KMS-11 (cell line): ENCODE measurements around the gene SNW1.
A peak's percentile ranks its signal among the peaks of the same experiment; 100 is the strongest.

Experiments
- H2AFZ ChIP-seq: fragments of 200-600 bp; sonication (generic); 2 replicates; pipeline ENCODE4 v1.6.1; 2016; ENCODE audit warnings: antibody characterized with exemption, mixed run types, low read depth
- H3K27ac ChIP-seq: fragments of 200-600 bp; sonication (generic); 2 replicates; pipeline ENCODE4 v1.6.1; 2016; ENCODE audit warnings: mild to moderate bottlenecking, mixed run types
- H3K27me3 ChIP-seq: fragments of 200-600 bp; sonication (generic); 2 replicates; pipeline ENCODE4 v1.6.1; 2017; ENCODE audit warnings: mild to moderate bottlenecking, low read depth, mixed run types, moderate library complexity; ENCODE audit not compliant: insufficient read depth
- H3K36me3 ChIP-seq: fragments of 200-600 bp; sonication (generic); 2 replicates; pipeline ENCODE4 v1.6.1; 2017; ENCODE audit warnings: mild to moderate bottlenecking, mixed run types; ENCODE audit not compliant: insufficient read depth
- H3K4me1 ChIP-seq: fragments of 200-600 bp; sonication (generic); 2 replicates; pipeline ENCODE4 v1.6.1; 2016; ENCODE audit warnings: mild to moderate bottlenecking, low read depth, mixed run types; ENCODE audit not compliant: poor library complexity, severe bottlenecking
- H3K4me2 ChIP-seq: fragments of 200-600 bp; sonication (generic); 2 replicates; pipeline ENCODE4 v1.7.0; 2016; ENCODE audit warnings: mild to moderate bottlenecking, mixed run types
- H3K4me3 ChIP-seq: fragments of 200-600 bp; sonication (generic); IDR thresholded peaks from 2 replicates; pipeline ENCODE4 v1.6.1; 2017; ENCODE audit warnings: low read depth, low read length, mixed read lengths; ENCODE audit not compliant: insufficient read depth
- H3K79me2 ChIP-seq: fragments of 200-600 bp; sonication (generic); 2 replicates; pipeline ENCODE4 v1.6.1; 2016; ENCODE audit warnings: low read depth, mixed run types; ENCODE audit not compliant: insufficient read depth
- H3K9ac ChIP-seq: fragments of 200-600 bp; sonication (generic); 2 replicates; pipeline ENCODE4 v1.6.1; 2016; ENCODE audit warnings: mild to moderate bottlenecking, mixed run types
- H4K20me1 ChIP-seq: fragments of 200-600 bp; sonication (generic); 2 replicates; pipeline ENCODE4 v1.6.1; 2016; ENCODE audit warnings: mild to moderate bottlenecking, mixed run types; ENCODE audit not compliant: insufficient read depth
- CTCF ChIP-seq: fragments of 200-600 bp; sonication (generic); conservative IDR thresholded peaks from 2 replicates; pipeline ENCODE4 v1.6.1; 2017; ENCODE audit warnings: low read depth, mild to moderate bottlenecking, antibody characterized with exemption, low read length, moderate library complexity, mixed read lengths

The SNW1 gene

GRCh38 chr14:77760381-77761204 is at the start of gene SNW1:
TSS of gene SNW1 (minus strand) at chr14:77761156. CDS start at chr14:77761127, 29 bp downstream.
- H3K79me2 ChIP-seq, result peaks cover 46% of the 10 kb centered on the region
- peak within 1 kb of the TSS; percentile 85 for H3K9ac ChIP-seq

GRCh38 chr14:77809011-77809410 is 48.1 kb upstream of the SNW1 start:
- no peak overlapping the region for H3K4me3 ChIP-seq
- no peaks in the 10 kb centered on the region for H3K36me3 ChIP-seq
- no peaks in the 10 kb centered on the region for H3K79me2 ChIP-seq
- no peaks in the 10 kb centered on the region for H3K27me3 ChIP-seq
- TF ChIP-seq CTCF, result no peak
- H3K4me2 ChIP-seq, result no peak overlapping the region
- no peak overlapping the region for H3K27ac ChIP-seq
- H4K20me1 ChIP-seq, result no peaks in the 10 kb centered on the region
- no peak overlapping the region for H3K9ac ChIP-seq
- peaks cover 22% of the 10 kb centered on the region for H3K4me1 ChIP-seq
- H2AFZ ChIP-seq, result no peak overlapping the region

More at GRCh38 chr14:77760381-77761204, at the start of gene SNW1:
- Histone ChIP-seq H2AFZ (peak within 1 kb of the TSS; percentile 90), H3K36me3 (no peaks in the 10 kb centered on the region), H3K27me3 (no peaks in the 10 kb centered on the region), H3K4me2 (peak within 1 kb of the TSS; percentile 87), H4K20me1 (no peaks in the 10 kb centered on the region), H3K4me1 (peaks cover 16% of the 10 kb centered on the region), H3K27ac (peak within 1 kb of the TSS; percentile 70), H3K4me3 (no peak within 1 kb of the TSS)
- no peak for TF ChIP-seq CTCF

- Histone ChIP-seq H3K27ac (no peak overlapping the region), H3K9ac (no peak overlapping the region), H3K36me3 (no peaks in the 10 kb centered on the region), H3K4me3 (no peak overlapping the region), H3K4me1 (peaks cover 20% of the 10 kb centered on the region), H3K27me3 (no peaks in the 10 kb centered on the region), H2AFZ (no peak overlapping the region), H3K4me2 (no peak overlapping the region), H4K20me1 (no peaks in the 10 kb centered on the region), H3K79me2 (no peaks in the 10 kb centered on the region)
- TF ChIP-seq CTCF, result no peak
These were observed 47.3 kb upstream of the SNW1 start for GRCh38 chr14:77808250-77808649.

GRCh38 chr14:77805706-77806105 is 44.8 kb upstream of the SNW1 start:
- TF ChIP-seq CTCF, result no peak
- H3K4me2 ChIP-seq, result no peak overlapping the region
- no peaks in the 10 kb centered on the region for H4K20me1 ChIP-seq
- H3K79me2 ChIP-seq, result no peaks in the 10 kb centered on the region
- H3K36me3 ChIP-seq, result no peaks in the 10 kb centered on the region
- H3K9ac ChIP-seq, result no peak overlapping the region
- no peaks in the 10 kb centered on the region for H3K4me1 ChIP-seq
- no peak overlapping the region for H3K4me3 ChIP-seq
- H3K27ac ChIP-seq, result no peak overlapping the region
- no peaks in the 10 kb centered on the region for H3K27me3 ChIP-seq
- H2AFZ ChIP-seq, result no peak overlapping the region
